Measurements from ENCODE around the gene DDIT4L.

Gene DDIT4L

GRCh38 chr4:100166297-100167039, 23.8 kb downstream of the DDIT4L start:
- no peak for DNase-seq (ENCODE audit: low read depth)
- no peak for TF ChIP-seq CTCF (conservative IDR thresholded peaks at IDR 0.05; ENCODE audit: low read length)
- no peak overlapping the region for H3K4me3 ChIP-seq (ENCODE audit: low read length)

GRCh38 chr4:100165809-100166208, 24.5 kb downstream of the DDIT4L start:
- no peak overlapping the region for H3K4me3 ChIP-seq (ENCODE audit: low read length)
- no peak for TF ChIP-seq CTCF (conservative IDR thresholded peaks at IDR 0.05; ENCODE audit: low read length)
- no peak for DNase-seq (ENCODE audit: low read depth)

GRCh38 chr4:100164808-100165760, 25.2 kb downstream of the DDIT4L start:
- TF ChIP-seq CTCF (conservative IDR thresholded peaks at IDR 0.05; ENCODE audit: low read length) = no peak
- DNase-seq (ENCODE audit: low read depth) = no peak
- no peak overlapping the region for H3K4me3 ChIP-seq (ENCODE audit: low read length)

- DNase-seq (ENCODE audit: low read depth) = no peak
- no peak overlapping the region for H3K4me3 ChIP-seq (ENCODE audit: low read length)
- no peak for TF ChIP-seq CTCF (conservative IDR thresholded peaks at IDR 0.05; ENCODE audit: low read length)
These were observed 28.1 kb downstream of the DDIT4L start for GRCh38 chr4:100162027-100162685.

GRCh38 chr4:100149190-100149589, 41.1 kb downstream of the DDIT4L start:
- H3K4me3 ChIP-seq (ENCODE audit: low read length) = no peak overlapping the region
- TF ChIP-seq CTCF (conservative IDR thresholded peaks at IDR 0.05; ENCODE audit: low read length) = no peak
- DNase-seq (ENCODE audit: low read depth) = no peak

- no peak for TF ChIP-seq CTCF (conservative IDR thresholded peaks at IDR 0.05; ENCODE audit: low read length)
- no peak for DNase-seq (ENCODE audit: low read depth)
- no peak overlapping the region for H3K4me3 ChIP-seq (ENCODE audit: low read length)
These were observed 42.6 kb downstream of the DDIT4L start for GRCh38 chr4:100147684-100148083.

All from AG10803 (cell line).